GM23248 (cell line): Measurements from ENCODE around the gene RNF26.

Experiments
- EZH2 ChIP-seq: fragments of 200-600 bp; sonication (generic); IDR thresholded peaks from 2 replicates; pipeline ENCODE4 v1.6.1; 2018; ENCODE audit warnings: antibody characterized with exemption, mild to moderate bottlenecking; ENCODE audit not compliant: insufficient read depth, poor library complexity, severe bottlenecking
- EZH2phosphoT487 ChIP-seq: fragments of 200-600 bp; sonication (generic); IDR thresholded peaks from 2 replicates; pipeline ENCODE4 v1.6.1; 2018; ENCODE audit warnings: antibody characterized with exemption, moderate library complexity, mild to moderate bottlenecking, low read depth; ENCODE audit not compliant: insufficient read depth

DNA sequence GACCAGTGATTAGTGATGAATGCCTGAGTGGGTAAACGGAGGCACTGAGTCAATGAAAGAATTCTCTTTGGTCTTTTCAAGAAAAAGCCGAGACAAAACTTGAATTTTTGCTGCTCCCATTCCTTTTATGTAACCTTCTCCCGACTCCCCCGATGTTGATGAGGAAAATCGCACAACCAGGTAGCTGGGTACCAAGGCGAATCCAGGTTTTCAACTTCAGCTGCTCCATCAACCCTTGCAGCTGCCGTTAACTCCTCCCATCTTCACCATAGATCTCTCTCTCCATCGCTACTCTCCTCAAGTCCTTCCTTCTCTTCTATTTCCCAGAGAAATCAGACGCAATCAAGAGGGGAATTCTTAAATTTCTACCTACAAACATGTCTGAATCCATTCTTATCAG, 47.8 kb downstream of the RNF26 start:
- TF ChIP-seq EZH2 (no peak), EZH2phosphoT487 (no peak)
